Effector memory CD4-positive, alpha-beta T cell (primary cell): ENCODE results near the gene HHATL.

ENCODE experiments used
- DNase-seq, 3 donors: peaks; one replicate each; pipeline ENCODE4 v3.0.0-alpha.2; 2020
- H3K27ac ChIP-seq: 2 replicates; pipeline ENCODE4 v1.7.0; 2013; ENCODE audit warnings: mild to moderate bottlenecking, low read length, moderate library complexity; ENCODE audit not compliant: insufficient read depth, poor library complexity, severe bottlenecking
- H3K27me3 ChIP-seq: replicated peaks from 2 replicates; pipeline ENCODE4 v1.7.0; 2013; ENCODE audit warnings: mild to moderate bottlenecking, low read length; ENCODE audit not compliant: insufficient read depth, control insufficient read depth, poor library complexity, severe bottlenecking
- H3K36me3 ChIP-seq: 2 replicates; pipeline ENCODE4 v1.7.0; 2013; ENCODE audit warnings: mild to moderate bottlenecking, low read length, moderate library complexity; ENCODE audit not compliant: control insufficient read depth, insufficient read depth
- H3K4me1 ChIP-seq: 2 replicates; pipeline ENCODE4 v1.7.0; 2013; ENCODE audit warnings: low read length, mild to moderate bottlenecking; ENCODE audit not compliant: control insufficient read depth, insufficient read depth, poor library complexity, severe bottlenecking
- H3K4me3 ChIP-seq: 2 replicates; pipeline ENCODE4 v1.7.0; 2013; ENCODE audit warnings: low read length, low read depth, mild to moderate bottlenecking; ENCODE audit not compliant: insufficient read depth, poor library complexity, severe bottlenecking
- H3K9me3 ChIP-seq: 2 replicates; pipeline ENCODE4 v1.7.0; 2013; ENCODE audit warnings: mild to moderate bottlenecking, low read length, moderate library complexity; ENCODE audit not compliant: control insufficient read depth

HHATL gene

DNA sequence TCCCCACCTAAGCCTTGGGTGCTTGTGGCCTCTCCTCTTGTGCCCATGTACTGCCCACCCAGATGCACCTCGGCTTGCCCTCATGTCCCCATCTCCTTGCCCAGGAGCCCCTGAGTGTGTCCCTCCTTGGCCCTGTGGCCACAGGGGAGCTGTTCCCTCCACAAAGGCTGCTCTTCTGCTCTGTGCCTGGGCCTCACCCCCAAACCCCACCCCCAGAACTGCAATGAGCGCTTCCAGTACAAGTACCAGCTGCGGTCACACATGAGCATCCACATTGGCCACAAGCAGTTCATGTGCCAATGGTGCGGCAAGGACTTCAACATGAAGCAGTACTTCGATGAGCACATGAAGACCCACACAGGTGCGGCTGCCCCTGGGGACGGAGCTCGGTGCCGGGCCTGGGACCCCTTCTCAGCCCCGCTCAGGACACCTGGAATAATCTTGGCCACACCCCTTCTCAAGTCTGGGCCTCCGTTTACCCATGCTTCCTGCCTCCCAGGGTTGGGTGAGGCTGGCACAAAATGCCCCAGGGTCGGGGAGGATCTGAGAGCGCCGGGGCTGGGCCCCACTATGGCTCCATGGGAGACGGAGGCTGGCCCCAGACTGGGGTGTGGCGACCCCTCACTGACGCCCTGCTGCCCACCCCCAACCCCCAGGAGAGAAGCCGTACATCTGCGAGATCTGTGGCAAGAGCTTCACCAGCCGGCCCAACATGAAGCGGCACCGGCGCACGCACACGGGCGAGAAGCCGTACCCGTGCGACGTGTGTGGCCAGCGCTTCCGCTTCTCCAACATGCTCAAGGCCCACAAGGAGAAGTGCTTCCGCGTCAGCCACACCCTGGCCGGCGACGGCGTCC, 38.8 kb downstream of the HHATL start:
- H3K9me3 ChIP-seq = no peaks in the 10 kb centered on the region
- DNase-seq = no peak
- H3K4me3 ChIP-seq = no peak overlapping the region
- H3K27ac ChIP-seq = no peak overlapping the region
- no peaks in the 10 kb centered on the region for H3K36me3 ChIP-seq
- H3K4me1 ChIP-seq = no peaks in the 10 kb centered on the region
- no peaks in the 10 kb centered on the region for H3K27me3 ChIP-seq

DNA sequence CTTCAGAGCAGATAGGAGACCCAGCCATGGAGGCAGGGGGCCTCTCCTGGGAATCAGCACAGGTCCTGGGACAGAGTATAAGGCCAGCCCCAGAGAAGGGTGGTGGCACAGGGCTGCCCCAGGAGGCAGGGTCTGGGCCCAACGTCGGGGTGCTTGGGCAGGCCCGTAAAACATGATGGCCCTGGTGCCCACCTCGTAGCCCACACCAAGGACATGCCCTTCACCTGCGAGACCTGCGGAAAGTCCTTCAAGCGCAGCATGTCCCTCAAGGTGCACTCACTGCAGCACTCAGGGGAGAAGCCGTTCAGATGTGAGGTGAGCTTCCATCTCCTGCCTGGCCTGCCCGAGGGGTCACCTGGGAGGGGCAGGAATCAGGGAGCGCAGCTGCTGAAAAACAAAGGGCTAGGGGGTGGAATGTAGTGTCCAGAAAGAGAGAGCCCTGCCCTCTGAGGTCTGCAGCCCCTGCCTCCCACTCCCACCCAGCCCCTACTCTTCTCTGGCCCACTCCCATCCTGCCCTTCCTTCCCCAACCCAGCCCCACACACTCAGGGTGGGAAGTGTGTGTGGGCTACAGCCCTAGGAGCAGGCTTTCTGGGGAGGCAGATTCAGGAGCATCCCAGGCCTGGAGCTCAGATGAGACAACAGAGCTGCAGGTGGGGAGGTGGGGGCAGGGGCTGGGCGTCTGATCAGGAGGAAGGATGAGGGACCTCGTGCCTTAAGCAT, 39.6 kb downstream of the HHATL start:
- Histone ChIP-seq H3K36me3 (no peaks in the 10 kb centered on the region), H3K4me1 (no peaks in the 10 kb centered on the region), H3K27ac (no peak overlapping the region), H3K9me3 (no peaks in the 10 kb centered on the region), H3K4me3 (no peak overlapping the region), H3K27me3 (no peaks in the 10 kb centered on the region)
- no peak for DNase-seq

DNA sequence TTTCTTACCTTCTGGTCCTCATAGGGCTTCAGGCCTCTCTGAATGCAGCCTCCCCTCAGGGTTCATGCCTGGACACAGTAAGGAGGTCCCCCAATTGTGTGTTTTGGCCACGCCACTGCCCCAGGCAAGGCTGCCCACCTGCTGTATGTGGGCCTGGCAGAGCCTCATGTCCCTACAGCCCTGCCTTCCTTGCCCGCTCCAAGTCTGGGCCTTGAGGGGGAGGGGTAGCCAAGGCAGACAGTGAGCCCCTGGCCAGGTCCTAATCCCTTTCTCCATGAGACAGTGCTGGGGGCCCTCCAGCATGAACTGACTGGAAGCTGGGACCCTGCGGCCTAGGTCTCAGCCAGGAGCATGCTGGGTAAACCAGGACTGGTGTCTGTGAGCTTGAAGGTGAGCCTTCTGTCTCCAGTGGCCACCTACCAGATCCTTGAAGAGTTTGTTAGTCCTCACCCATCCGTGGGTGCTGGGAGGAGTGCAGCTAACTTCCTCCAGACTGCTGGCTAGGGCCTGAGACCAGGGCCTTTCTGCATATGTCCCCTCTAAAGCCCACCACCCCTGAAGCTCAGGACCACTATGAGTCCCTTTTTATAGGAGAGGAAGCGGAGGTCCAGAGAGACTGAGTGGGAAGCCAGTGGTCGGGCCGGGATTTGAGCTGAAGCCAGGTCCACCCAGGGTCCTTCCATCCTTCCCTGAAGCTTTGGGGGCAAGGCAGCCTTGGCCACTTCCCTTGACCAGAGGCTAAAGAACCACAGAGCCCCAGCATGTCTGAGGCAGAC, 40.4 kb downstream of the HHATL start:
- Histone ChIP-seq H3K36me3 (no peaks in the 10 kb centered on the region), H3K9me3 (no peaks in the 10 kb centered on the region), H3K27me3 (no peaks in the 10 kb centered on the region), H3K4me1 (no peaks in the 10 kb centered on the region), H3K27ac (no peak overlapping the region), H3K4me3 (no peak overlapping the region)
- DNase-seq = no peak

DNA sequence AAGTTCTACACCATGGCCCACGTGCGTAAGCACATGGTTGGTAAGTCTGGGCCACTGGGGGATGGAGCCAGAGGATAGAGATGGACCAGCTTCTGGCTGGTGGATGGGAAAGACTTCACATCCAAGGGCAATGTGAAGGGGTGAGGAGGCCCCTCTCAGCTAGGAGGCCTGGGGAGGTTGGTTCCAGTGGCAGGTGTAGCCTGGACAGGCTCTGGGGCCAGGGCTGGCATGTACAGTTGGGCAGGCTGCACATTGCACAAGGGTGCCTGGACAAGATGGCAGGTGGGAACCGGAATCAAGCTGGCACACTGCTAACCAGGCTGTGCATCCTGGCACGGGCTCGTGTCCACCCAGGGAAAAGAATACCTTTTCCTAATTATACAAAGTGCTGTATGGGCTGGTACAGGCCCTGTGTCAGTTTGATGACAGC, 41.0 kb downstream of the HHATL start:
- Histone ChIP-seq H3K27me3 (no peaks in the 10 kb centered on the region), H3K36me3 (no peaks in the 10 kb centered on the region), H3K9me3 (no peaks in the 10 kb centered on the region)

DNA sequence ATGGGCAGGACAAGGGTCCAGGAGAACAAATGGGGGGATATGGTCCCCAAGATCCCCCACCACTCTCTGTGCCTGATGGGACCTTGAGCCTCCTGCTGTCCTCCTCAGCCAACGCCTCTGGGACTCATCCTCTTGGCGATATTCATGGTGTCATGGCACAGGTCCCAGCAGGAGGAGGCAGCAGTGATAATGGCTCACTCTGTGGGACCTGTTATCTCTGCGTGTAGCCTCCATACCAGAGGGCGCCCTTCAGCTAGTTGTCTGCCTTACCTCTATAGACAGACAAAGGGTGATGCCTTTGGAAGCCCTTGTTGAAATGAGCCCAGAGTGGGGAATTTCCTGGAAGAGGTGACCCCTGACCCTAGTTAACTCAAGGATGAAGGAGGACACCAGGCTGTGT, 41.7 kb downstream of the HHATL start:
- no peak for DNase-seq
- Histone ChIP-seq H3K27ac (no peak overlapping the region), H3K9me3 (no peaks in the 10 kb centered on the region), H3K4me3 (no peak overlapping the region), H3K4me1 (no peaks in the 10 kb centered on the region), H3K27me3 (no peaks in the 10 kb centered on the region), H3K36me3 (no peaks in the 10 kb centered on the region)

More for the DNA sequence above, 41.0 kb downstream of the HHATL start:
- H3K4me3 ChIP-seq = no peak overlapping the region
- no peaks in the 10 kb centered on the region for H3K4me1 ChIP-seq
- no peak for DNase-seq
- no peak overlapping the region for H3K27ac ChIP-seq

DNA sequence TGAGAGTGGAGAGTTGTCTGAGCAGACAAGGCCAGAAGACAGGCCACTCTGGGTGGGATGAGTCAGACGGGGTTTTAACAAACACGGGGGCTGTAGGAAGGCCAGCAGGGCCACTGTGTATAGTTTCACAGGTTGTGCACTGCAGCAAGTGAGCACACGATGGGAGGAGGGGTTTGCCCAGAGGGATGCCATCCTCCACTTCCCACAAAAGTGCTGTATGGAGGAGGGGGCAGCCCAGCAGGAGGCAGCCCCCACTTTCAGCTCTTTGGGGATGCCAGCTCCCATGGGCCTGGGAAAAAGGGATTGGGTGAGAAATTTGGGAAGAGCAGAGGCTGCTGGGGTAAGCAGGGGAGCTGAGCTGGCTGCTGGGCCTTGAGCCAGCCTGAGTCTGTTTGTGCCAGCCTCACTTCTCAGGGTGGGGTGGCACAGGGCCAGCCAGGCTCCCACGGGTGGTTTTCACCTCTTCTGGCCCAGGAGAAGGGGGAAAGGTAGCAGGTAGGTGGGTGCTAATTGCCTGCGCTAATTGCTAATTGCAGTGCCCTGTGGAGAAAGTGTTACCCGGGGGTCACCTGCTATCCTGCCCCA, 42.4 kb downstream of the HHATL start:
- H3K36me3 ChIP-seq = no peaks in the 10 kb centered on the region
- no peak overlapping the region for H3K27ac ChIP-seq
- no peaks in the 10 kb centered on the region for H3K27me3 ChIP-seq
- DNase-seq = no peak
- no peaks in the 10 kb centered on the region for H3K4me1 ChIP-seq
- no peak overlapping the region for H3K4me3 ChIP-seq
- no peaks in the 10 kb centered on the region for H3K9me3 ChIP-seq

DNA sequence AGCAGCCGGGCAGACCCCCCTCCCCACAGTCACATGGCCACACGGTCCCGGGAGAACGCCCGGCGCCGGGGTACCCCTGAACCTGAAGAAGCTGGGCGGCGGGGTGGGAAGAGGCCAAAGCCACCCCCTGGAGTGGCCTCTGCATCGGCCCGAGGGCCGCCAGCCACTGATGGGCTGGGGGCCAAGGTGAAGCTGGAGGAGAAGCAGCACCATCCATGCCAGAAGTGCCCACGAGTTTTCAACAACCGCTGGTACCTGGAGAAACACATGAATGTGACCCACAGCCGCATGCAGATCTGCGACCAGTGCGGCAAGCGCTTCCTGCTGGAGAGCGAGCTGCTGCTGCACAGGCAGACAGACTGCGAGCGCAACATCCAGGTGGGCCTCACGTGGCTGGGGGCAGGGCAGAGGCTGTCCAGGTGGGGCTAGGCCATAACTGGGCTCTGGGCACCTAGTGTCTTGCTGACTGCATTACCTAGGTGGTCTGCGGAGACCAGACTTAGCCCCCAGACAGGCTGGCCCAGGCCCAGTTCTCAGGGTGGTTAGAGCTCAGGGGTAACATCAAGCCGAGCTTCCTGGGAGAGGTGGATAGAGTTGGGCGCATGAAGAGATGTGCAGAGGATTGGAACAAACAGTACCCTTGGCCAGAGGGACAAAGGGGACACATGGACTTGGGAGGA, 43.0 kb downstream of the HHATL start:
- Histone ChIP-seq H3K4me3 (no peak overlapping the region), H3K27me3 (no peaks in the 10 kb centered on the region), H3K27ac (no peak overlapping the region), H3K36me3 (no peaks in the 10 kb centered on the region), H3K4me1 (peaks cover 3% of the 10 kb centered on the region), H3K9me3 (no peaks in the 10 kb centered on the region)
- DNase-seq = no peak

DNA sequence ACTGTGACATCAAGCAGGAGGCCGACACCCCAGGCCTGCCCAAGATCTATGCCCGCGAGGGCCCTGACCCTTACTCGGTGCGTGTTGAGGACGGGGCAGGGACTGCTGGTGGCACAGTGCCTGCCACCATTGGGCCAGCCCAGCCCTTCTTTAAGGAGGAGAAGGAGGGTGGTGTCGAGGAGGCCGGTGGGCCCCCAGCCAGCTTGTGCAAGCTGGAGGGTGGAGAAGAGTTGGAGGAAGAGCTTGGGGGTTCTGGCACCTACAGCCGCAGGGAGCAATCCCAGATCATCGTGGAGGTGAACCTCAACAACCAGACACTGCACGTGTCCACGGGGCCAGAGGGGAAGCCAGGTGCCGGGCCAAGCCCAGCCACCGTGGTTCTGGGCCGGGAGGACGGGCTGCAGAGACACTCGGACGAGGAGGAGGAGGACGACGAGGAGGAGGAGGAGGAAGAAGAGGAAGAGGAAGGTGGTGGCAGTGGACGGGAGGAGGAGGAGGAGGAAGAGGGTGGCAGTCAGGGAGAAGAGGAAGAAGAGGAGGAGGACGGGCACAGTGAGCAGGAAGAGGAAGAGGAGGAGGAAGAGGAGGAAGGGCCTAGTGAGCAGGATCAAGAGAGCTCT, 43.7 kb downstream of the HHATL start:
- Histone ChIP-seq H3K4me1 (peaks cover 6% of the 10 kb centered on the region), H3K36me3 (no peaks in the 10 kb centered on the region), H3K9me3 (no peaks in the 10 kb centered on the region), H3K4me3 (no peak overlapping the region), H3K27me3 (no peaks in the 10 kb centered on the region), H3K27ac (no peak overlapping the region)
- no peak for DNase-seq

DNA sequence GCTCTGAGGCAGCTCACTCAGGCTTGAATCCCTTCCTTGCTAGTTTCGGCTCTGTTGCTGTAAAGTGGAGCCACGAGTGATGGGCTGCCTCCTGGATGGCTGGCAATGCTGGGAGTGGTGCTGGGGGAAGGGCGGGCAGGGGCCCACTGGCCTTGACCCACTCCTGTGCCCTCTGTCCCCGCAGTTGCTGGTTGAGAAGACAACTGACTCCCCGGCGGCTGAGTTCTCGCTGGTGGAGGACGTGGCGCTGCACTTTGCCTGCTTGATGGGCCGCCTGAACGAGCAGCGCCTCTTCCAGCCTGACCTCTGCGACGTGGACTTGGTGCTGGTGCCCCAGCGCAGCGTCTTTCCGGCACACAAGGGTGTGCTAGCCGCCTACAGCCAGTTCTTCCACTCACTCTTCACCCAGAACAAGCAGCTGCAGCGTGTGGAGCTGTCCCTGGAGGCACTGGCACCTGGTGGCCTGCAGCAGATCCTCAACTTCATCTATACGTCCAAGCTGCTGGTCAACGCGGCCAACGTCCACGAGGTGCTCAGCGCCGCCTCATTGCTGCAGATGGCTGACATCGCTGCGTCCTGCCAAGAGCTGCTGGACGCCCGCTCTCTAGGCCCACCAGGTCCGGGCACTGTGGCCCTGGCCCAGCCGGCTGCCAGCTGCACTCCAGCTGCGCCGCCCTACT, 44.4 kb downstream of the HHATL start:
- Histone ChIP-seq H3K9me3 (no peaks in the 10 kb centered on the region), H3K27me3 (no peaks in the 10 kb centered on the region), H3K27ac (no peak overlapping the region), H3K4me1 (peaks cover 12% of the 10 kb centered on the region), H3K36me3 (no peaks in the 10 kb centered on the region), H3K4me3 (no peak overlapping the region)
- no peak for DNase-seq
